Articular chondrocyte of knee joint (primary cell): ENCODE results near the gene CALD1. TPM values are rescaled to one million over a fixed set of nuclear protein-coding genes. Genes with fewer than 3 reads are reported as not detected.

Experiments
- small RNA-seq: library from RNA; depleted of rRNA; stranded (forward); fragments of <200 nt; gene quantifications from one replicate; pipeline ENCODE3, GENCODE V24; 2012
- total RNA-seq: library from RNA; depleted of rRNA; stranded (reverse); fragments of >200 nt; gene quantifications from 2 replicates; pipeline ENCODE4 v1.2.3, GENCODE V29; 2012

CALD1 gene, protein sequence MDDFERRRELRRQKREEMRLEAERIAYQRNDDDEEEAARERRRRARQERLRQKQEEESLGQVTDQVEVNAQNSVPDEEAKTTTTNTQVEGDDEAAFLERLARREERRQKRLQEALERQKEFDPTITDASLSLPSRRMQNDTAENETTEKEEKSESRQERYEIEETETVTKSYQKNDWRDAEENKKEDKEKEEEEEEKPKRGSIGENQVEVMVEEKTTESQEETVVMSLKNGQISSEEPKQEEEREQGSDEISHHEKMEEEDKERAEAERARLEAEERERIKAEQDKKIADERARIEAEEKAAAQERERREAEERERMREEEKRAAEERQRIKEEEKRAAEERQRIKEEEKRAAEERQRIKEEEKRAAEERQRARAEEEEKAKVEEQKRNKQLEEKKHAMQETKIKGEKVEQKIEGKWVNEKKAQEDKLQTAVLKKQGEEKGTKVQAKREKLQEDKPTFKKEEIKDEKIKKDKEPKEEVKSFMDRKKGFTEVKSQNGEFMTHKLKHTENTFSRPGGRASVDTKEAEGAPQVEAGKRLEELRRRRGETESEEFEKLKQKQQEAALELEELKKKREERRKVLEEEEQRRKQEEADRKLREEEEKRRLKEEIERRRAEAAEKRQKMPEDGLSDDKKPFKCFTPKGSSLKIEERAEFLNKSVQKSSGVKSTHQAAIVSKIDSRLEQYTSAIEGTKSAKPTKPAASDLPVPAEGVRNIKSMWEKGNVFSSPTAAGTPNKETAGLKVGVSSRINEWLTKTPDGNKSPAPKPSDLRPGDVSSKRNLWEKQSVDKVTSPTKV
- total RNA-seq = 294 and 327 TPM in 2 replicates

DNA sequence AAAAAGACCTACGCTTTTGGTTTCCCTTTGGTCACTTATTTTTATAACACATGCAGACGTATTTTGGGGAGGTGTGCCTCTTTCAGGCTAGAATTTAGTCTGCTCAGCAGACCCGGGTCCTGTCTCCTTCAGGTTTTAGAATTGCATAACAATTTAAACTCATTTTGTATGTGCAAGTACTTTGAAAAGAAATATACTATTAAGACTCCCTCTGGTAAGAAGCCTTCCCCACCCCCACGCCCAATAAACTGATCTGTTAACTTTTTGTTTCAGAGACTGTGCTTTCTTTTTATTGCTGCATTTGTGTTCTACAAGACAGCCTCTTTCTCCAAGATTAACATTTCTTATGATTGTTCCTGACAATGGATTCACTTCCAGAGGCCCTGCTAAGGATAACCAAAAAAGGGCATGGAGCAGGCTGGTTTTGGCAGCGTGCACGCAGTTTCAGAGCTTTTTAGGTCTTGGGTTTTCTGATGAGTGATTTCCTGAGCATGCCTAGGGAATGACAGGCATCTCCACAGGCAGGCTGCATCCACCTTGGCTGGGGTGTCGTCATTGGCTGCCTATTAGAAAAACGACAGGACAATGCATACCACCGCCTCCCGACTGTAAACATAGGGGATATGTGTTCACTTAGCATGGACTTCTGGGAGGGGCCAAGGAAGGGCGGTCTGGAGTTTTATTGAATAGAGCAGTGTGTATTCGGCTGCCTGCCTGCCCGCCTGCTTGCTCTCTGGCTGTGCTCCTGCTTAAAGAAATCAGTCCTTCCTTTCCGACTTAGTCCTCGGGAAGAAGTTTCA, at the start of gene CALD1:
Gene CALD1, plus strand, starts transcription at position 694 of the 800 bp plus-strand sequence. CDS start 88,100 bp downstream, outside the sequence.

DNA sequence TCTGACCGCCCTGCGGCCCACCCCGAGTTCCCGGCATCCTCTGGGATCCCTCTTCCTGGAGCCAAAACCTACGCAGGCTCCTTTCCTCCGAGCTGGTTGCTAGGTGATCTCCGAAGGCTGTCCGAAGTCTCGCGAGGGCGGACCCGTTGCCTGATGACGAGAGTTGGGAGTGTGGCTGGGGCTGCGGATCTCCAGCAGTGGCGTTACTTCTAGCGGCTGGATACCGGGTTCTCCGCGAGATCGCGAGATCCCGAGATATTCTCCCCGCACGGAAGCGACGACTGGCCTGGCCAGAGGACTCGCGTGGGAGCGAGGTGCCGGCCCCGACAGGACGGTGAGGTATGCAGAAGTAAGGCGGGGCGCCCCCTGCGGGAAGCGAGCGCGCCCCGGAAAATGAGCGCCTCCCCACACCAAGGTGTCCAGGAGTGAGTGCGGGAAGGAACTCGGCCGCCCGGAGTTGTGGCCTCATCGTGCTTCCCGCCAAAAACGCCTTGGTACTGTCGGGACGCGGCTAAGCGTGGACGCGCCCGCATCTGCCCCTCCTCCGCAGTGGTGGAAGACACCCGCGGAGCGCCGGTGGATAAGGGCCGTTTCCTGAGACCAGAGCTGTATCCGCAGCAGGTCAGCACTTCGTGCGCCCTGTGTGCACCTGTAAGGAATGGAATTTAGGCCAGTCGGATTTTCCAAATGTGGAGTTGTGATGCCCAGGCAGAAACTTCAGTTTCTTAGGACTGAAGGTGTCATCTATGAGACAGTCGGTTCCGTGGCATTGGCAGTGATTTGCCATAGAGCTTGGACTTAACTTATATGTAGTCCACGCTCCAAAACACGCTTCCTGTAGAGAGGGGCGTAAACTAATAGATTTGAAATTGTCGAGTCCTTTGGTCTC, 207.2 kb downstream of the CALD1 start, which contains the start of gene AGBL3:
Gene AGBL3, plus strand, starts transcription at position 146 of the 889 bp plus-strand sequence. CDS start 1,426 bp downstream, outside the sequence.

Small RNAs within 50 kb of the gene (small RNA-seq; reads per million reads assigned to genes)
- not detected for gene TUBB3P2

Other genes starting within 250 kb of the CALD1 start
- 0.43 TPM in 1 of 2 replicates, not detected in the other for gene AKR1B15, start 230.5 kb upstream of the CALD1 start, total RNA-seq
- gene BPGM, start 132.8 kb upstream of the CALD1 start, total RNA-seq = 60.2 and 95.6 TPM in 2 replicates
- gene AGBL3, start 206.9 kb downstream of the CALD1 start, total RNA-seq = 1.8 TPM in 2 replicates